ENCODE results near the gene TRNT1.
A peak's percentile ranks its signal among the peaks of the same experiment; 100 is the strongest.

TRNT1 gene

DNA sequence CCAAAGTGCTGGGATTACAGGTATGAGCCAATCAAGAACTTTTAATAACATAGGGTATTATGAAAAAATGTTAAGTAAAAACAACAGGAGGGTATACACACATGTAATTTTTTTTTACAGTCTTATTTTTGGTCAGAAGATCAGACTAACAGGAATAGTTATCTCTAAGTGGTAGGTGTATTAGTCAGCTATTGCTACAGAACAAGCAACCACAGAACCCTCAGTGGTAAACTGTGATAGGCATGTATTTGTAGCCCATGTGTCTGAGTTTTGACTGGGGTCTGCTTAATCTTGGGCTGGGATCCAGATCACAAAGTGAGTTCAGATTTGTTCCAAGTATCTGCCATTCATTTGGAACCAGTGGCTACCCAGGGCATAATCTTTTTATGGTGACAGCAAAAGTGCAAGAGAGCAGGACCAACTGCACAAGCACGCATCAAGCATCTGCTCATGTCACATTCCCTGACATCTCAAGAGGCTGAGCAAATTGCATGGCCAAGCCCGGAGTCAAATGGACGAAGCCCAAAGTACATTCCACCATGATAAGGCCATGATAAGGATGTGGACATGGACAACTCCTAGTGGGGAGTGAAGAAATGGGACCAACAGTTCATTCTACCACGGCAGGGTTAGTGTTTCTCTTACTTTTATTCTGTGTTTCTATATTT lies 13.6 kb upstream of the TRNT1 start:
- no peak for DNase-seq

DNA sequence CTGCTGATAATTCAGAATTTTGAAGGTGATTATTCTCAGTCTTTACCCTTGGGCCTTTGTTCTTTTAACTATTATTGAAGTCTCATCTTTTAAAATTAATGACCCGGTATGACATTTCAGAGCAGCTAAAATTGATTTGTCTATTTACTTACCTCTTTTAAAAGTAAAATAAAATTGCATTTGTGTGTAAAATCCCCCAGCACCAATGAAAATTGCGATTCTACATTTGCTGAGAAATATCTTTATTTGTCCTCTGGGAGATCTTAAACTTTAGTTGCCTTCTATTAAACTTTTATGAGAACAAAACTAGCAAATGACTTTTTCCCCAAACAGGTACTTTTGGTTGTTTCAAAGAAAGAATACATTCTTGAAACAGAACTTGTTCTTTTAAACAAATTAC lies 9.1 kb upstream of the TRNT1 start:
- no peak for DNase-seq

DNA sequence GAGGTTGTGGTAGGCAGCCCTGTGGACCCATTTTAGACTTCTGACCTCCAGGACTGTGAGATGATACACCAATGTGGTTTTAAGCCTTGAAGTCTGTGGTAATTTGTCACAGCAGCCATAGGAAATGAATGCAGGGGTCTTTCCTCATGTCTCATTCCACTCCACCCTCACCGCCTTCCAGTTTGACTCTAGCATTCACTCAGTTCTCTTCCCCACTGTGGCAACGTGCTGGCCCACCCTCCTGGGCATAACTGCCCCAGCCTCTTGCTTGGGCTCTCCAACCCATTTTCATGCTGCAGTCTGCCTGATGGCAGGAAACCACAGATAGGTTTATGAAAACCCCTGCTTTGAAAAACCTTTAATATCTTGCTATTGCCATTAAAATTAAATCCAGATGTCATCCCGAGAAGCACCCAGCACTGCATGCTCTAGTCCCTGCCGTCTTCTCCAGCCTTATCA lies 7.3 kb upstream of the TRNT1 start:
- peak; percentile 17 to 18 for DNase-seq

DNA sequence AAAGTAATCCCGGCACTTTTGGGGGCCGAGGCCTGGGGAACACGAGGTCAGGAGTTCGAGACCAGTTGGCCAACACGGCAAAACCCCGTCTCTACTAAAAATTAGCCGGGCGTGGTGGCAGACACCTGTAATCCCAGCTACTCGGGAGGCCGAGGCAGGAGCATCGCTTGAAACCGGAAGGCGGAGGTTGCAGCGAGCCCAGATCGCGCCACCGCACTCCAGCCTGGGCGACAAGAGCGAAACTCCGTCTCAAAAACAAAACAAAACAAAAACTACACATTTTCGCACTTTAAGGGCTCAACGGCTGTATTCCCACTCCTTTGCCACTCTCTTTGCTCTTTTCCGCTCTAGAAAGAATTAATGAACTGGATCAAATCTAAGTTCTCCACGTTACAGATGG lies 763 bp upstream of the TRNT1 start:
- DNase-seq = no peak

DNA sequence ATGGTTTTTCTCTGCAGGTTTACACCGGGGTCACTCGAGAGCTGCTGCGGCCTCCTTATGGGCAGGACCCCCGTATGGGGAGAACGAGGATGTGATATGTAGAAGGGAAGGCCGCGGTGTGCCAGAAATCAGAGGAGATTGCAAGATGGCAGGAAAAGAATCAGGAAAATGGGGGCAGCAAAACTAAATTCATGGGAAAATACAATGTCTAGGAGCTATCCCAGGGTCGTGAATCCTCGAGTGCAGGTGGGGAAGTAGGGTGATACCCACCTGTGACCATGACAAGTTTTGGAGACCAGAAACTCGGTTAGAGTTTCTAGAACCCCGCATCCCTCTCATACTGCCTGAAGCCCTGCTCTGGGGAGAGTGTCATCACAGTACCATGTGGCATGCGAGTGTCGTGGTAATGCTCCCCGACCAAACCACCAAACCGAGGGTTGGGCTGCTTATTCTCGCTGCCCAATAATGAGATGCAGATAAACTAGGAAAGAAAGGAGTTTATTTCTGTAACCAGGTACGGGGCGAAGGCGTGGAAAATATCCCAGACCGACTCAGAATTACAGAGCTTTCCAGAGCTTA lies 781 bp downstream of the TRNT1 start:
- DNase-seq = peak; percentile 46 to 58

DNA sequence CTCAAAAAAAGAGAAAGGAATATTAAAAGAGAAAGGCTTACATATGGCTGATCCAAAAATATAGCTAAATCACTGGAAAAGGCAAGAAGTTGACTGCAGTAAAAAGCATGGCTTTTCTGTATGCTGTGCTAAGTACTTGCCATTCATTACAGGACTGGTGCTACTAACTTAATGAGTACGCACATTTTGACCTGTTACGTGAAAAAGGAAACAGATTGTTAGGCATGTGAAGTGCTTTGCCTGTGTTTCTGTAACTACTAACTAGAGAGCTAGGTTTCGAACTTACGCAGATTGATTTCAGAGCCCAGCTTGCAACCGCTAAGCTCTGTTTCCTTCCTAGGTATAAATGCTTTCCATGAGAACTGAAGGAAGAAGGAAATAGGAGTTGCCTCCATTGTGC lies 2.8 kb downstream of the TRNT1 start:
- no peak for DNase-seq

DNA sequence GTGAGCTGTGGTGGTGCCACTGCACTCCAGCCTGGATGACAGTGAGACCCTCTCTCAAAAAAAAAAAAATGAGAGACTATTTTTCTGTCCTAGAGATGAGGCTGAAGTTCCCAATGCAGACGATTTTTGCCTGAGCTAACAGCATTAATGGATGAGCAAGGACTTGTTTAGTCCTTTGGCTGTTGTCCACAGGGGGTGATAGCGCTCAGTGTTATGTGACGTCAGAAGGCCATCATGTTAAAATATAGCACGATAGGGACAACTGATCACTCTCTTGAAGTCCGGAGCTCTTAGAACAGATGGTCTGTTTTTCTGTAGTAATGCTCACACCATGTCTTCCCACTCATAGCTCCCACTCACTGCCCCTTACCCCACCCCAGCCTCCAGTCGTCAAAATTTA lies 6.8 kb downstream of the TRNT1 start:
- DNase-seq = no peak

DNA sequence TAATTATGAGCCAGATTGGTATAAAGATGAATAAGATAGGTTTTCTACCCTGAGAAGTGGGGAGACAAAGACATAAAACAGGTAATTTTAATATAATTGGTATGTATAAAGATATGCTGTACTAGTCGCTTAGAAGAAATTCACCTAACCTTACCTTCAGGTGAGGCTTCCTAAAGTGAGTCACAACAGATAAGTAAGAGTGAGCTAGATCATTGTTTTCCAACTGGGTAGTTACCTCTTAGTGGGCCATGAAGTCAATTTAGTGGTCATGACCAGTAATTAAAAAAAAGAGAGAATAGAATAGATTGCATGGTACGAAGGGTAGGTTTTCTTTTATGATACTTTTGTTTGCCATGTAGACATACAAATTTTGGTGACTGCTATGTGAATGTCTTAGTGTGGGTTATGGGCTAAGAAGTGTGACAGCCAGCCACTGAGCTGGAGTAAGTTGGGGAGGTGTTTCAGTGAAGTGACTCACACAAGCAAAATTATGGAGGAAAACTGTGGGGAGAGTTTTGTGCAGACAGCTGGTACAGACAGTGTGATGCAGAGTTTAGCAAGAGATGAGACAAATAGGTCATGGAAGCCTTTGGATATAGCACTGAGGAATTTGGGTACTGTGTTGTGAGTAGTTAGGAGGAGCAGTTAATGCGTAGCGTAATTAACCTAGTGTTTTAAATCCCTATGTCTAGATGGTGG lies 8.2 kb downstream of the TRNT1 start:
- no peak for DNase-seq

DNA sequence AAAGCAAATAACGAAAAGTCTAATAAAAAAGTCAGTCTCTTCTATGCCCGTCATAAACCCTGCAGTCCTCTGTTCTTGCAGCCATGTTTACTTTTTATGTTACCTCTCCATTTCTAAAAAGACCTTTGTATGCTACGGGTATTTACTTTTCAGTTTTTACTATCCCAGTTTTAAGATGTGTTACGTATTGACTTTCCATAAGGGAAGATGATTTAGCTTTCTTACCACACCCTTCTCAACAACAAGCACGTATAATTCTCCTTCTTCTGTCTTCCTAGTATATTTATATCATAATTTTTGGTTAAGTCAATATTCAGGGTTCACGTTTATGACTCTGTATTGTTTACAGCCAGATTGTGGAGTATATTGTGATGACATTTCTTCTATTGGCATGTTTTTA lies 10.8 kb downstream of the TRNT1 start:
- DNase-seq = no peak

DNA sequence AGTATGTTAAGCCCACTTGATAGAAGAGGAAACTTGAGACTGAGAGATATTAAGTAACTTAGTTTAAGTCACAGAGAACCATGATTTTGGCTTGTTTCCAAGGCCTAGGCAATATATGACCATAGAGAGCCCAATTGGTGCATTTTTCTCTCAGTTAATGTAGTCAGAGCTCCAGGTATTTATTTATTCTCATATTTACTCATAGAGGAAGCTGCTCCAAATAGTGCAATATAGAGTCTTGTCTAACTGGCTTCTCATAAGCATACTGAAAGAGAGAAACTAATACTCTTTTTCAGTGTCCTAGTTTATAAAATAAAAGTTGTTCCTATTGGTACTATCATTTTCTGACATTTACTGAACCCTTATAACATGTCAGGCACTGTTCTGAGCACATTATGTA lies 15.2 kb downstream of the TRNT1 start:
- no peak for DNase-seq

DNA sequence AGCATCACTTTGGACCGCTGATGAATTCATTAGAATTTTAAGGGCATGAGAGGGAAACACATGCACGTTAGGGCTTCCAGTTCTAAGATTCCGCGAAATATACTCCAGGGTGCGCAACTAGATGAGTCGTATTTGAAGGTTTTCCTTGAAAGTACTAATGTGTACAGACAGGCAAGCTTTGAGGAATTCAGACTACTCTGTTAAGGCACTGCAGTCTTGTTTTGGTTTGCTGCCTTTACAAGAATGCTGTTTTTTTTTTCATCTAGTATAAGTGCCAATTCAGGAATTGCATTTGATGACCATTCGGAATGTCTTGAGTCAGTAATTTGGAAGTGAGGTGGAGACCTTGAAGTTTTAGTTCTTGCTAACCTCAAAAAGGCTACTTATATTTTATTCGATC lies 19.1 kb downstream of the TRNT1 start:
- no peak for DNase-seq

DNA sequence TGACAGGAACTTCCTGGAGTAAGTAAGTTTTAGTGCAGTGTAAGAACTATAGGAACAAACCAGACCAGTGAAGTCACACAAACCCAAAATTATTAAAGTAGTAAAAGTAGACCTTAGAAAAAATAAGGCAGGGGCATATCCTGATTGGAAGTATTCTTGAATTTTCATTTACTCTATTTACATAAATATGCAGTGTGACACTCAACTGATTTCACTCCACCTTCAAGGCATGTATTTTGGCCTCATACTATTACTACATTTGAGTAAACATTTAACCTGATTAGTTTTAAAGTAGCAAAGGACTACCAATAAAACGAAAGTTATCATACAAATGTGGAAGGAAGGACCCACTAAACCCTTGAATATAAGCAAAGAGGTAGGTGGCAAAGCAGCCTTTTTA lies 22.8 kb downstream of the TRNT1 start:
- DNase-seq = no peak

DNA sequence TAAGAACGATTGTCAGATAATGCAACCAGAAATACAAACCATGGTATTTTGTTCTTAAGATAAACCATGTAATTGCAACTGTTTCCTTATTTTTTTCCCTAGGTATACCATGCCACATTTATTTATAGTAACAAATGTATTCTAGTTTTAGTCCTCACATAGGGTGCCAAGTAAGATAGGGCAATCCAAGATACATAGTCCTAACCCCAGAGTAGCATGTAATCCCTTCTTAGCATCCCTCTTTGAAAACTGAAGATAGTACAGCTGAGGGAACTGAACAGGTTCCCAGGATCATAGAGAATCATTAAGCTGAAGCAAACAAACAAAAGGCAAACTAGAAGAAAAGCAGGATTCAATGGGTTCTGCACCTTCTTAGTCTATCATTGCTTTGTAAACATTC lies 24.8 kb downstream of the TRNT1 start:
- no peak for DNase-seq

DNA sequence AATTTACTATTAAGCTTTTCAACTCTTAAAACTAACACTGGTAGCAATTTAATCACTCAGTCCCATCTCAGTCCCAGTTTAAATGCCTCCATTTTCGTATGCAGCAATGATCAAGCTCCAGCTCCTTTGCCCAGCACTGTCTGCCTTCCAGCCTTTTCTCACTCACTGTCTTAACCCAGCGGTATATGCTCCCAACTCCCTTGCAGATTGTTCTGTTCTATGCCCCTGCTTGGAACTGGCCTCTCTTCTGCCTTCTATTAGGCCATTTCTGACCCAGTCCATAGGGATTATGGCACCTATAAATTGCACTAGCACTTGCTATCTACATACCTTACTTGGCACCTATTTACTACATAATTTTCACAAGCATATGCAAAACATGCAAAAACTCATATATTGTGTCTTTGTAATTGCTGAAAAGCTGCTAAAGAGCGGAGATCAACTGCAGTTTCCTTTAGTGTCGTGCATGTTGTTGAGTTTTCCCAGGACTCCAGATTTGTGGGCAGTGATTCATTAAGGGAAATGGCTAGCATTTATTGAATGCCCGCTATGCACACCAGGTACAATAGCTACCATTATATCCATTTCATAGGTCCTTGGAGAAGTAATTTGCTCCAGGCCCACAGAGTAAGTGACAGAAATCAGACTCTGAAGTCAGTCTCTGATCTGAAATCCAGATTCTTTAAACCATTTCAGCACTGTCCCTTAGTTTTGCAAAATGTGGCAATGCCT lies 28.3 kb downstream of the TRNT1 start:
- DNase-seq = no peak

DNA sequence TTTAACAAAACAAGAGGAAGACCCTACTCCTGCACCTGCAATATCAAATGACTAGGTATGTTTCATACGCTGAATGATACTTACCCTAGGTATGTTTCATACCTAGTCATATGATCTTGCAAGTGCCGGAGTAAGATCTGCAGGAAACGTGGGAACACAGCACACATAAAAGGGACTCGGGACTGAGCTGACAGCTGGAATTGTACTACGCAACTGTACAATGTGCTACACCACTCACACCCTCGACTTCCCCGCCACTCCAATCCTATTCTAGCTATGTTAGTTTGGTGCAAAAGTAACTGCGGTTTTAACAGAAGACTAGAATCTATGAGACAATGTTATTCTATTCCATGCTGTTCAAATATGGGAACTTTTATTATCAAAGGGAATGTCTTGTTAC lies 30.7 kb downstream of the TRNT1 start:
- no peak for DNase-seq

DNA sequence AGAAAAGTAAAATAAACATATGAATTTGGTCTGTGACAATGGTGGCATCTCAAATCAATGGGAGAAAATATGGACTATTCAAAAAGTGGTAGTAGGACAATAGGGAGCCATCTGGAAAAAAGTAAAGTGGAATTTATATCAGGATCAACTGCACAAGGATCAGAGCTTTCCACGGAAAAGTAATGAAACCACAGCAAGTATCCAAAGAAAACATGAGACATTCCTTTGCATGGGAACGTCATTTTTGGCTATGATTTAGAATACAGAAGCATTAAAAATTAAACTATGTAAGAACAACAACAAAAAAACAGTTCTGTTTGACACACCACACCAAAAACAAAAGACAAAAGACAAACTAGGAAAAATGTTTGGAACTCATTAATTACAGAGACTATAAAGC lies 34.1 kb downstream of the TRNT1 start:
- no peak for DNase-seq

DNA sequence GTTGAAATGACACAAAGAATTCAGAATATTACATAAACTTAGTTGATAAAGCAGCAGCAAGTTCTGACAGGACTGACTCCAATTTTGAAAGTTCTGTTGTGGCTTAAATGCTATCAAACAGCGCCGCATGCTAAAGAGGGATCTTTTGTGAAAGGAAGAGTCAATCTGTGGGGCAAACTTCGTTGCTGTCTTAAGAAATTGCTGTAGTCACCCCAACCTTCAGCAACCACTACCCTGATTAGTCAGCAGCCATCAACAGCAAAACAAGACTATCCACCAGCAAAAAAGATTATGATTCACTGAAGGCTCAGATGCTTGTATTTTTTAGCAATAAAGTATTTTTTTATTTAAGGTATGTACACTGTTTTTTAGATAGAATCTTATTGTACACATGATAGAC lies 38.5 kb downstream of the TRNT1 start:
- peak in 1 of 2 experiments; percentile 17 for DNase-seq

DNA sequence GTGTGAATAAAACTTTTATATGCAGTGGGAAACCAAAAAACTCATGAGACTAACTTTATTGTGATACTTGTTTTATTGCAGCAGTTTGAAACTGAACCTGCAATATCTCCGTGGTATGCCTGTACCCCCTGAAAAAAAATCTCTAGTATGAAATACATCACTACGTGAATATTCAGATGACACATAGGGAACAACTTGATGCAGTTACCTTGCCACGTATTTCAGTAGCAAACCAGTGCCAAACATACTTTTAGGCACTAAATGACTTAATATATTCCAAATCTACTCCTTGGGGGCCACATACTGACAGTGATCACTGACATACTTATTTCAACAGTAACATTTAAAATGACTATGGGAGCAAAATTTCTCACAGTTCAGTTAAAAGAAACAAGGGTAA lies 38.9 kb downstream of the TRNT1 start:
- no peak for DNase-seq

DNA sequence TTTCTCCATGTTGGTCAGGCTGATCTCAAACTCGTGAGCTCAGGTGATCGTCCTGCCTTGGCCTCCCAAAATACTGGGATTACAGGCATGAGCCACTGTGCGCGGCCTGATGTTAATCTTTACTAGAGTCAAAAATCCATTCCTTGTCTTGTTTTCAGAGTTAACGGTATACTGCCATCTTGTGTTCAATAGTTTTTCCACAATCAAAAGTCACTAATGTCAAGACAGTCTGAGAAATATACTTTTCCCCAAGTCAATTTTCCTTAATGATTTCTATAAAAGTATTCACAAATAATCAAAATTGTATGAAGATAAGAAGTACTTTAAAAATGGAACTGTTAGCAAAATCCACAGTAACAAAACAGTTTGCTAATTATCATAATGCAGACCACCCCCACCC lies 44.3 kb downstream of the TRNT1 start:
- no peak for DNase-seq

DNA sequence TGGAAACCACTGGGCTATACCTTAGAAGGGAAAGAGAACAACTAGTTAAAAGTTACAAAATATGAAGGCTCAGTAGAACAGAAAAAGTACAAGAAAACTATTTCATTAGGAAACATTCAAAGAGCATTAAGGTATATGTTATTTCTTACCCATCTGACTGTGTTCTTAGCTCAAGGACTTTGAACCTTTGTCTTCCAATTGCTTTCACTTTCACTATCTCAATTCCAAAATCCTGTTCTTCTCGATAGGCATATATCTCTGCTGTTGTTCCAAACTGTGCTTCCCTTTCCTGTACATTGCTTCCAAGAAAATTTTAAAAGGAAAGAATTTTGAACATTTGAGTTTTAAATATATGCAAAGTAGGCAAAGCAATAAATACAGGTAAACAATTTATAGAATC lies 45.9 kb downstream of the TRNT1 start:
- DNase-seq = no peak

DNA sequence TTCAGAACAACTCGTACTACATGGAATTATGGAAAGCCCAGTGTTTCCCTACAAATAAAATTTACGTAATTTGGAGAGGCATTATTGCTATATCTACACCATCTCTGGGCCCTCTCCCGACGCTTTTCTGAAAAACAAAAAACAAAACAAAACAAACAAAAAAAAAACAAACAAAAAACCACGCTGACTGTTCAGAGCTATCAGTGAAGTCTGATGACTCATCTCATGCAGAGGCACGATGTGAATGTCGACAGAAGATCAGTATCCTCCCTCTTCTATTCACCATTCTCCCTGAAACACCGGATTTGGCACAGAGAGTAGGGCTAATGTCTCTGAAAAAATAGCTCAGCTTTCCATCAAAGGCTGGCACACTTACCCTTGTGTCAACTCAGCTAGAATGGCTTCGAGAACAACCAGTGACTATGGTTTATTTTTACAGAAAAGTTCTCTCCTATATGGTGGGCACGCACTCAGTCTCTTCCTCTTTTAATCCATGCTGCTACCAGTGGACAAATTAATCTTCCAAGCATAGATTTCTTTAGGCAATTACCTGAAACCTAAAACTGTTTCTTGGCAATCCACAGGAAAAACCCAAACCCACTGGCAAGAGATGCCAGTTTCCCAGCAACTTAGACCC lies 51.2 kb downstream of the TRNT1 start:
- no peak for DNase-seq

DNA sequence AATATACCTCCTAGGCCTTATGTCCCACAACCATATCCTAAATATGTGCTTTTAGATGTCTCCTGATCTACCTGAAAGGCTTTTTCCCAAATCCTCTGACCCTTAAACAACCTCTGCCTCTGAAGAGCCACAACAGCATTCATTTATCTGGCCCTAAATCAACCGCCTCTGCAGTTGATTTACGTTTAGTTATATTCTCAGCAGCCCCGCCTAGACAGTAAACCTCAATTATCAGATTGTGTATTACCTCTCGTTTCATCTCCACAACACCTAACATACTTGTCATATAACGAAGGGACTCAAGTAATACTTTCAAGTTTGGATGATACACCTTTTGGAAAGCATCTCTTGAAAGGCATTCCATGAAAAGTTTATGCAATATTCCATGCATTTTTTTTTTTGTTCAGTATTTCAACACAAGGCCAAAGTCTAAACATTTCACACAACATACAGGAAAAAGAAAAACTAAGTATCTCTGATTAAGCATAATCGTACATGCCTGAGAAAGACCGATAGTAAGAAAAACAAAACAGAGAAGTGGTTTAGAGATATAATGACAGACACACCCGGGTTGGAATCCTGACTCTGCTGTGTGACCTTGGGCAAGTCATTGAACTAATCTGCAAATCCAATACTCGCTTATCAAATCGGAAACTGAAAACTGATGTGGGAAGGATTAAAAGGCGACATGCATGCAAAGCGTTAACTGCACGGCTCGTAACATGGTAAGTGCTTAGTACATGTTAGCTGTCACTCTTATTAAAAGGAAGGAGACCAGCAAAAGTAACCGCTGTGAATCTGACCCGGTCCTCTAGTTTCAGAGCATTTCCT lies 52.0 kb downstream of the TRNT1 start:
- no peak for DNase-seq
